Trophoblast cell (in vitro differentiated cells and primary cell): ENCODE results near the gene RANBP17.

Experiments
- DNase-seq, 2 donors: peaks; one replicate each; pipeline ENCODE4 v3.0.0-alpha.2; 2016
- H2AFZ ChIP-seq: 2 replicates; pipeline ENCODE4 v1.6.1; 2013; ENCODE audit warnings: low read length, moderate library complexity, mild to moderate bottlenecking; ENCODE audit not compliant: insufficient read depth, poor library complexity
- H2AK5ac ChIP-seq: 2 replicates; pipeline ENCODE4 v1.6.1; 2013; ENCODE audit warnings: mild to moderate bottlenecking, low read length
- H2BK120ac ChIP-seq: 2 replicates; pipeline ENCODE4 v1.6.1; 2013; ENCODE audit warnings: low read length, mild to moderate bottlenecking, moderate library complexity; ENCODE audit not compliant: insufficient read depth, poor library complexity
- H2BK12ac ChIP-seq: 2 replicates; pipeline ENCODE4 v1.6.1; 2013; ENCODE audit warnings: mild to moderate bottlenecking, low read length, moderate library complexity
- H2BK5ac ChIP-seq: 2 replicates; pipeline ENCODE4 v1.6.1; 2013; ENCODE audit warnings: low read length, low read depth, moderate library complexity, mild to moderate bottlenecking; ENCODE audit not compliant: poor library complexity
- H3K14ac ChIP-seq: 2 replicates; pipeline ENCODE4 v1.6.1; 2013; ENCODE audit warnings: mild to moderate bottlenecking, low read length
- H3K18ac ChIP-seq: 2 replicates; pipeline ENCODE4 v1.6.1; 2013; ENCODE audit warnings: mild to moderate bottlenecking, low read length
- H3K23ac ChIP-seq: 2 replicates; pipeline ENCODE4 v1.6.1; 2013; ENCODE audit warnings: low read length
- H3K27ac ChIP-seq: 2 replicates; pipeline ENCODE4 v1.5.1; 2013; ENCODE audit warnings: low read depth, mild to moderate bottlenecking, inconsistent platforms, low read length, moderate library complexity
- H3K27me3 ChIP-seq: 2 replicates; pipeline ENCODE4 v1.6.1; 2013; ENCODE audit warnings: inconsistent platforms, mild to moderate bottlenecking, low read length, moderate library complexity; ENCODE audit not compliant: insufficient read depth
- H3K36me3 ChIP-seq, 2 experiments: 1 replicate in 1 of 2; 2 replicates in 1 of 2; pipeline ENCODE4 v1.6.1; 2013; ENCODE audit warnings: low read length in 2 of 2, mild to moderate bottlenecking in 2 of 2, moderate library complexity in 1 of 2; ENCODE audit not compliant: insufficient read depth in 2 of 2, control insufficient read depth in 1 of 2
- H3K4ac ChIP-seq: 2 replicates; pipeline ENCODE4 v1.6.1; 2013; ENCODE audit warnings: low read depth, mild to moderate bottlenecking, low read length, moderate library complexity
- H3K4me1 ChIP-seq, 2 experiments: 1 replicate in 1 of 2; 2 replicates in 1 of 2; pipeline ENCODE4 v1.6.1; 2013; ENCODE audit warnings: low read length in 2 of 2, mild to moderate bottlenecking in 2 of 2, moderate library complexity in 1 of 2; ENCODE audit not compliant: insufficient read depth in 2 of 2, control insufficient read depth in 1 of 2
- H3K4me2 ChIP-seq: 2 replicates; pipeline ENCODE4 v1.6.1; 2013; ENCODE audit warnings: inconsistent platforms, mild to moderate bottlenecking, low read length, moderate library complexity
- H3K4me3 ChIP-seq: 2 replicates; pipeline ENCODE4 v1.5.1; 2013; ENCODE audit warnings: mild to moderate bottlenecking, low read depth, low read length, inconsistent platforms
- H3K79me1 ChIP-seq: one replicate; pipeline ENCODE4 v1.6.1; 2013; ENCODE audit warnings: low read length
- H3K79me2 ChIP-seq: 2 replicates; pipeline ENCODE4 v1.6.1; 2013; ENCODE audit warnings: low read length, mild to moderate bottlenecking; ENCODE audit not compliant: control insufficient read depth, insufficient read depth, poor library complexity
- H3K9ac ChIP-seq: 2 replicates; pipeline ENCODE4 v1.6.1; 2013; ENCODE audit warnings: mild to moderate bottlenecking, low read length
- H3K9me3 ChIP-seq: 2 replicates; pipeline ENCODE4 v1.6.1; 2013; ENCODE audit warnings: low read depth, mild to moderate bottlenecking, control low read depth, inconsistent platforms, low read length; ENCODE audit not compliant: insufficient read depth
- H4K12ac ChIP-seq: 2 replicates; pipeline ENCODE4 v1.6.1; 2013; ENCODE audit warnings: low read depth, mild to moderate bottlenecking, low read length, moderate library complexity
- H4K8ac ChIP-seq: 2 replicates; pipeline ENCODE4 v1.6.1; 2013; ENCODE audit warnings: low read depth, mild to moderate bottlenecking, low read length, moderate library complexity
- H4K91ac ChIP-seq: one replicate; pipeline ENCODE4 v1.6.1; 2013; ENCODE audit warnings: low read depth, mild to moderate bottlenecking, low read length, moderate library complexity
- WGBS: extraction: QIAGEN DNeasy Blood & Tissue Kit; methylation state at CpG from one replicate; pipeline ENCODE4 v1.1.7; 2013; ENCODE audit warnings: missing lambda C conversion rate; ENCODE audit not compliant: insufficient read length, insufficient coverage; ENCODE audit errors: extremely low coverage; 5-methylcytosine and 5-hydroxymethylcytosine counted together

The RANBP17 gene

DNA sequence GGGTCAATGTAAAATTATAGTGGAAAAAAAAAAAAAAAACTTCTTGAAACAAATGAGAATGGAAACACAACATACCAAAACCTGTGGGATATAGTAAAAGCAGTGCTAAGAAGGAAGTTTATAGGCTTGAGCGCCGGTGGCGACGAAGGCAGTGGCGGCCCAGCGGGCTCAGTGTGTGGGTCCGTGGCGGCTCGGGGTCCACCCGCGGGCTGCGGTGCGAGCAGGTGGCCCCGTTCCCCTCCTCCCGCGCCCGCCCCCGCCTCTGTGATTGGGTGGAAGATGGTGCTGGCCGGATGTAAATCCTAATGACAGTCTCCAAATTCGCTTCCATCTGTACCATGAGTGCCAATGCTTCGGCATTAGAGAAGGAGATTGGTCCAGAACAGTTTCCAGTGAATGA lies 389.7 kb downstream of the RANBP17 start:
- Histone ChIP-seq H3K9me3 (peaks cover 5% of the 10 kb centered on the region), H4K91ac (no peak overlapping the region), H2BK12ac (no peak overlapping the region), H2AK5ac (no peak overlapping the region), H3K27ac (no peak overlapping the region), H3K79me1 (no peaks in the 10 kb centered on the region), H3K4ac (no peak overlapping the region), H3K36me3 (peaks cover 5 to 7% of the 10 kb centered on the region in 2 experiments), H3K27me3 (no peaks in the 10 kb centered on the region), H3K4me1 (no peaks in the 10 kb centered on the region), H2BK5ac (no peak overlapping the region), H4K12ac (no peak overlapping the region), H3K4me2 (no peak overlapping the region), H2AFZ (no peak overlapping the region), H2BK120ac (no peak overlapping the region), H3K14ac (no peak overlapping the region), H3K79me2 (peaks cover 2% of the 10 kb centered on the region), H3K23ac (no peak overlapping the region), H3K4me3 (no peak overlapping the region), H4K8ac (no peak overlapping the region), H3K18ac (no peak overlapping the region), H3K9ac (no peak overlapping the region)
- DNase-seq = no peak
- WGBS = no CpG with 5 or more reads among the region's 21 CpGs

DNA sequence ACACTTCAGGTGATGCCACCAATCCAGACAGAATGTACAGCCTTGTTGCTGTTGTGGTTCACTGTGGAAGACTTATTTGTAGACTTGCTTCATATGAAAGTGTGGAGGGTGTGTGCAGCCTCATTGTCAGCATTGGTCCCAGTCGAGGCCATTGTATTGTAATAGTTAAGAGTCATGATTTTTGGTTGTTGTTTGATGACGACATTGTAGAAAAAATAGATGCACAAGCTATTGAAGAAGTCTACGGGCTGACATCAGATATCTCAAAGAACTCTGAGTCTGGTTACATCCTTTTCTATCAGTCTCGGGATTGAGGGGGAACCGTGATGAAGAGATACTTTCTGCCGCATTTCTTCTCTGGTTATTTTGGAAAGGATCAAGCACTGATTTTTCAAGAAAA lies 390.9 kb downstream of the RANBP17 start:
- H2BK12ac ChIP-seq = no peak overlapping the region
- WGBS = no CpG with 5 or more reads among the region's 6 CpGs

DNA sequence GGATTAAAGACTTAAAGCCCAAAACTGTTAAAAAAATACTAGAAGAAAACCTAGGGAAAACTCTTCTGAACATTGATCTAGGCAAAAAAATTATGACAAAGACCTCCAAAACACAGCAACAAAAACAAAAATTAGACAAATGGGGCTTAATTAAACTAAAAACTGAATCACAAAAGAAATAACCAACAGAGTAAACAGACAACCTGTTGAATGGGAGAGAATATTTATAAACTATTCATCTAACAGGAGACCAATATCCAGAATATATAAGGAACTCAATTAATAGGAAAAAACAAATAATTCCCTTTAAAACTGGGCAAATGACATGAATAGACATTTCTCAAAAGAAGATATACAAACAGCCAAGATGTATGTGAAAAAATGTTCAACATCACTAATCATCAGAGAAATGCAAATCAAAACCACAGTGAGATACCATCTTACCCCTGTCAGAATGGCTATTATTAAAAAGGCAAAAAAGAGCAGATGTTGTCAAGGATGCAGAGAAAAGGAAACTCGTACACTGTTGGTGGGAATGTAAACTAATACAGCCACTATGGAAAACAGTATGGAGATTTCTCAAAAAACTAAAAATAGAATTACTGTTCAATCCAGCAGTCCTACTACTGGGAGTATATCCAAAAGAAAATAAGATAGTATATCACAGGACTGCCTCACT lies 397.1 kb downstream of the RANBP17 start:
- H4K8ac ChIP-seq = no peak overlapping the region
- H3K9me3 ChIP-seq = no peaks in the 10 kb centered on the region
- no peaks in the 10 kb centered on the region for H3K27me3 ChIP-seq
- H3K79me2 ChIP-seq = no peaks in the 10 kb centered on the region
- H3K23ac ChIP-seq = no peak overlapping the region
- no peak overlapping the region for H4K91ac ChIP-seq
- no peak overlapping the region for H3K4me3 ChIP-seq
- H3K4me1 ChIP-seq = no peaks in the 10 kb centered on the region
- H2AFZ ChIP-seq = no peak overlapping the region
- no peak overlapping the region for H4K12ac ChIP-seq
- no peak overlapping the region for H2BK120ac ChIP-seq
- H3K4ac ChIP-seq = no peak overlapping the region
- no peak overlapping the region for H2BK5ac ChIP-seq
- H3K27ac ChIP-seq = no peak overlapping the region
- no peak overlapping the region for H2BK12ac ChIP-seq
- DNase-seq = no peak
- no peak overlapping the region for H2AK5ac ChIP-seq
- H3K4me2 ChIP-seq = no peak overlapping the region
- H3K36me3 ChIP-seq = no peaks in the 10 kb centered on the region
- H3K79me1 ChIP-seq = no peaks in the 10 kb centered on the region
- no CpG with 5 or more reads among the region's 1 CpG for WGBS
- H3K18ac ChIP-seq = no peak overlapping the region
- no peak overlapping the region for H3K9ac ChIP-seq
- no peak overlapping the region for H3K14ac ChIP-seq

More for the DNA sequence above, 390.9 kb downstream of the RANBP17 start:
- Histone ChIP-seq H2AK5ac (no peak overlapping the region), H3K9me3 (peaks cover 5% of the 10 kb centered on the region), H4K12ac (no peak overlapping the region), H3K18ac (no peak overlapping the region), H3K23ac (no peak overlapping the region), H3K79me1 (no peaks in the 10 kb centered on the region), H3K4ac (no peak overlapping the region), H3K4me1 (no peaks in the 10 kb centered on the region), H3K36me3 (peaks cover 5 to 7% of the 10 kb centered on the region in 2 experiments), H3K4me3 (no peak overlapping the region), H3K27me3 (no peaks in the 10 kb centered on the region), H3K4me2 (no peak overlapping the region), H3K9ac (no peak overlapping the region), H2BK5ac (no peak overlapping the region), H3K27ac (no peak overlapping the region), H3K14ac (no peak overlapping the region), H2AFZ (no peak overlapping the region), H2BK120ac (no peak overlapping the region), H4K8ac (no peak overlapping the region), H4K91ac (no peak overlapping the region), H3K79me2 (peaks cover 2% of the 10 kb centered on the region)
- no peak for DNase-seq

DNA sequence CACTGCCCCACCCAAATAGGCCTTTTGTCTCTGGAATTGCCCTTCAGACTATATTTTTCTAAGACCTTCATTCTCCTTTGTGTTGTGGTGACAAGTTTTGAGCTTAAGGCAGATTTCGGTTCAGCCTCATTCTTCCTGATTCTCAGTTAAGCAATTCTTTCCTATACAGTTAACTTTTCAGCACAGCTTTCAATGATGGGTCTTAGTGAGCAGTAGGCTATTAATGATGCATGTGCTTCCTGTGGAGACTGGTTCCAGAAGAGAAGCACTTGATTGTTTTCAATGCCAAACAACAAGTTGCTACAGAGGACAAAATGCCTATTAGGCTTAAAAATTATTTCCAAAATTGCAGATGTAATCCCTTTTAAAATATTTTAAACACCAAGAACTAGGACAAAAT lies 399.5 kb downstream of the RANBP17 start:
- Histone ChIP-seq H4K8ac (no peak overlapping the region), H2AFZ (no peak overlapping the region), H2BK5ac (no peak overlapping the region), H3K18ac (no peak overlapping the region), H3K23ac (no peak overlapping the region), H3K9ac (no peak overlapping the region), H3K79me2 (no peaks in the 10 kb centered on the region), H3K27me3 (no peaks in the 10 kb centered on the region), H4K12ac (no peak overlapping the region), H3K27ac (no peak overlapping the region), H2BK12ac (no peak overlapping the region), H3K4me1 (no peaks in the 10 kb centered on the region), H4K91ac (no peak overlapping the region), H3K4ac (no peak overlapping the region), H2BK120ac (no peak overlapping the region), H3K4me3 (no peak overlapping the region), H3K4me2 (no peak overlapping the region), H2AK5ac (no peak overlapping the region), H3K9me3 (no peaks in the 10 kb centered on the region), H3K14ac (no peak overlapping the region), H3K36me3 (no peaks in the 10 kb centered on the region), H3K79me1 (no peaks in the 10 kb centered on the region)
- no CpG with 5 or more reads among the region's 1 CpG for WGBS
- DNase-seq = no peak
